Testis (tissue), 3 donors: ENCODE measurements around the gene EFCAB10. TPM values are rescaled to one million over a fixed set of nuclear protein-coding genes. Genes with fewer than 3 reads are reported as not detected.
A peak's percentile ranks its signal among the peaks of the same experiment; 100 is the strongest.

ENCODE experiments used
- DNase-seq: peaks from one replicate; pipeline ENCODE4 v3.0.0-alpha.2; 2019
- H3K27ac ChIP-seq, 2 donors: fragments of 200-600 bp; sonication (generic); one replicate each; pipeline ENCODE4 v1.5.1; 2019
- H3K27me3 ChIP-seq: fragments of 200-600 bp; sonication (generic); one replicate; pipeline ENCODE4 v1.5.1; 2019
- H3K36me3 ChIP-seq: fragments of 200-600 bp; sonication (generic); one replicate; pipeline ENCODE4 v1.5.1; 2017; ENCODE audit warnings: low read depth; ENCODE audit errors: missing control alignments
- H3K4me1 ChIP-seq: fragments of 200-600 bp; sonication (generic); one replicate; pipeline ENCODE4 v1.5.1; 2019
- H3K4me3 ChIP-seq, 2 donors: fragments of 200-600 bp; sonication (generic); one replicate each; pipeline ENCODE4 v1.5.1; 2017 to 2019
- H3K9me3 ChIP-seq: fragments of 200-600 bp; sonication (generic); one replicate; pipeline ENCODE4 v1.5.1; 2017
- POLR2A ChIP-seq: fragments of 450-650 bp; IDR thresholded peaks from one replicate; pipeline ENCODE4 v1.6.1; 2017; ENCODE audit warnings: antibody characterized with exemption, mild to moderate bottlenecking, moderate library complexity
- WGBS, 2 donors: methylation state at CpG; one replicate each; pipeline ENCODE4 v1.1.5; 2018; 5-methylcytosine and 5-hydroxymethylcytosine counted together
- intact Hi-C: fragments of 100-400 bp; cut with DNase I; formaldehyde crosslinking; loops from one replicate; pipeline ENCODE4 v1.15.1; 2023; ENCODE audit warnings: low total_unique reads
- polyA plus RNA-seq: library from polyadenylated mRNA; stranded (reverse); fragments of 350-450 nt; fragmentation: Illumina TruSeq; extraction: RNeasy Lipid Tissue Mini Kit (QIAGEN cat#74804); gene quantifications from one replicate; pipeline ENCODE4 v1.2.3, GENCODE V29; 2014; ENCODE audit warnings: low read depth, low replicate concordance; ENCODE audit not compliant: insufficient read depth
- total RNA-seq, 2 donors: library from RNA; depleted of rRNA; stranded (reverse); fragments of >200 nt; gene quantifications; one replicate each; pipeline ENCODE4 v1.2.3, GENCODE V29; 2016
- TF ChIP-seq, protein P1 (sequence below), 3 experiments: fragments of 450-650 bp in 2 of 3; fragments of 200-600 bp in 1 of 3; sonication (generic) in 1 of 3; IDR thresholded peaks; one replicate each; pipeline ENCODE4 v1.5.1; 2016 to 2019; ENCODE audit warnings: antibody characterized with exemption in 3 of 3, mild to moderate bottlenecking in 2 of 3, moderate library complexity in 1 of 3

The EFCAB10 gene
- total and polyA plus RNA-seq, 3 donors from 2014 or later, result 6.9 to 50.9 (median 9.8) TPM

DNA sequence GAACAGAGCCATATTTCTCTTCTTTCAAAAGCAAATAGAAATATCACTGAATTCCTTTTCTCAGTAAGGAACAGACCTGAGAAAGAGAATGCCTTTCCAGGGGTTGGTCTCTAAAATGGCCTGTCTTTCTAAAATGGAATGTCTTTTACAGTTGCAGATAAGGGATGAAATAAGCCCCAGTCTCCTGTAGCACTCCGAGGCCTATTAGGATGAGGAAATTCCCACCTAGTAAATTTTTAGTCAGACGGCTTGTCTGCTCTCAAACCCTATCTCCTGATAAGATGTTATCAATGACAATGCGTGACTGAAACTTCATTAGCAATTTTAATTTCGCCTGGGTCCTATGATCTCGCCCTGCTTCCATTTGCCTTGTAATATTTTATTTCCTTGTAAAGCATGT, 2.9 kb upstream of the EFCAB10 start:
- intact Hi-C loops, result no loop called here
- no peak for DNase-seq
- TF ChIP-seq POLR2A, result no peak
- TF ChIP-seq, protein P1, sequence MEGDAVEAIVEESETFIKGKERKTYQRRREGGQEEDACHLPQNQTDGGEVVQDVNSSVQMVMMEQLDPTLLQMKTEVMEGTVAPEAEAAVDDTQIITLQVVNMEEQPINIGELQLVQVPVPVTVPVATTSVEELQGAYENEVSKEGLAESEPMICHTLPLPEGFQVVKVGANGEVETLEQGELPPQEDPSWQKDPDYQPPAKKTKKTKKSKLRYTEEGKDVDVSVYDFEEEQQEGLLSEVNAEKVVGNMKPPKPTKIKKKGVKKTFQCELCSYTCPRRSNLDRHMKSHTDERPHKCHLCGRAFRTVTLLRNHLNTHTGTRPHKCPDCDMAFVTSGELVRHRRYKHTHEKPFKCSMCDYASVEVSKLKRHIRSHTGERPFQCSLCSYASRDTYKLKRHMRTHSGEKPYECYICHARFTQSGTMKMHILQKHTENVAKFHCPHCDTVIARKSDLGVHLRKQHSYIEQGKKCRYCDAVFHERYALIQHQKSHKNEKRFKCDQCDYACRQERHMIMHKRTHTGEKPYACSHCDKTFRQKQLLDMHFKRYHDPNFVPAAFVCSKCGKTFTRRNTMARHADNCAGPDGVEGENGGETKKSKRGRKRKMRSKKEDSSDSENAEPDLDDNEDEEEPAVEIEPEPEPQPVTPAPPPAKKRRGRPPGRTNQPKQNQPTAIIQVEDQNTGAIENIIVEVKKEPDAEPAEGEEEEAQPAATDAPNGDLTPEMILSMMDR (IDR thresholded peaks at IDR 0.05), result no peak
- H3K4me3 ChIP-seq, result no peak overlapping the region
- WGBS, 2 donors, result 73 to 93% methylated on average over 5 of the region's 5 CpGs
- H3K27me3 ChIP-seq, result no peaks in the 10 kb centered on the region
- H3K27ac ChIP-seq, result no peak overlapping the region
- H3K4me1 ChIP-seq, result no peaks in the 10 kb centered on the region
- H3K36me3 ChIP-seq, result no peaks in the 10 kb centered on the region
- no peaks in the 10 kb centered on the region for H3K9me3 ChIP-seq

DNA sequence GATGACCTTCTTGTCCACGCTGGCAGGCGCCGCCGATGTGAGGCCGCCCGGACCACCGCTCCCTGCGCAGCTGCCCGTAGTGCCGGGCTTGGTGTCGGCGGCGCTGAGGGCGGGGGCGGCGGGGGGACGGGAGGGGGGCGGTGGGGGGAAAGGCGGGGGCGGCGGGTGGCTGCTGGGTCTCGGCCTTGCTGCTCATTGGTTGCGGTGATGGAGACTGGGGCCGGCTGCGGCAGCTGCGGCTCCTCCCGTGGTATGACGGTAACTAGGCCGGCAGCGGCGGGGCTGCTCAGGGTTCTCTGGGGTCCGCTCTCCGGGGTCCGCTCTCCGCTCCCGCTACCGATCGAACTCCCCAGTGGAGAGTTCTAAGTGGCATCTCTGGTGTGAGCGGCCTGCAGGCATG, 1.8 kb upstream of the EFCAB10 start:
- Histone ChIP-seq H3K4me3 (peak overlapping the region; percentile 6 to 43), H3K27me3 (no peaks in the 10 kb centered on the region), H3K36me3 (no peaks in the 10 kb centered on the region), H3K4me1 (no peaks in the 10 kb centered on the region), H3K27ac (no peak overlapping the region), H3K9me3 (no peaks in the 10 kb centered on the region)
- WGBS, 2 donors, result 33 to 72% methylated on average over 6 to 34 of the region's 39 CpGs
- intact Hi-C loops, result no loop called here
- TF ChIP-seq POLR2A, result no peak
- TF ChIP-seq, protein P1 (IDR thresholded peaks at IDR 0.05), result no peak
- DNase-seq, result peak; percentile 22

DNA sequence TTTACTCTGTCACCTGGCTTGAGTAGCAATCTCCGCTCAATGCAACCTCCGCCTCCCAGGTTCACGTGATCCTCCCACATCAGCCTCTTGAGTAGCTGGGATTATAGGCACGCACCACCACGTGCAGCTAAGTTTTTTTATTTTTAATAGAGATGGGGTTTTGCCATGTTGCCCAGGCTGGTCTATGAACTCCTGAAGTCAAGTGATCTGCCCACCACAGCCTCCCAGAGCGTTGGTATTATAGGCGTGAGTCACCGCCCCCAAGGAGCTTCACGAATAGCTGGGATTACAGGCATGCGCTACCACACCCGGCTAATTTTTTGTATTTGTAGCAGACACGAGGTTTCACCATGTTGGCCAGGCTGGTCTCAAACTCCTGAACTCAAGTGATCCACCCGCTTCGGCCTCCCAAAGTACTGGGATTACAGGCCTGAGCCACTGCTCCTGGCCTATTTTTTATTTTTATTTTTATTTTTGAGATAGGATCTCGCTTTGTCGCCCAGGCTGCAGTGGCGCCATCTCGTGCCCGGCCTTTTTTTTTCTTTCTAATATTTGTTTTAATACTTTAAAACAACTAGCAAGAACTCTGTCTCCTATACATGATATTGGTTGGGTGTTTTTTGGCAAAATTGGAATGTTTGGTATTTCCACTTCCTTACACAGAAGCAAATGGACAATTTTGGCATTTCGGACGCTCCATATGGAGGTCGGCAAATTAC, 1.1 kb downstream of the EFCAB10 start:
- Histone ChIP-seq H3K27me3 (no peaks in the 10 kb centered on the region), H3K36me3 (no peaks in the 10 kb centered on the region), H3K4me3 (no peak overlapping the region), H3K27ac (no peak overlapping the region), H3K4me1 (no peaks in the 10 kb centered on the region), H3K9me3 (no peaks in the 10 kb centered on the region)
- DNase-seq, result no peak
- intact Hi-C loops, result no loop called here
- no peak for TF ChIP-seq POLR2A
- WGBS, 2 donors, result 63 to 74% methylated on average over 22 of the region's 22 CpGs

DNA sequence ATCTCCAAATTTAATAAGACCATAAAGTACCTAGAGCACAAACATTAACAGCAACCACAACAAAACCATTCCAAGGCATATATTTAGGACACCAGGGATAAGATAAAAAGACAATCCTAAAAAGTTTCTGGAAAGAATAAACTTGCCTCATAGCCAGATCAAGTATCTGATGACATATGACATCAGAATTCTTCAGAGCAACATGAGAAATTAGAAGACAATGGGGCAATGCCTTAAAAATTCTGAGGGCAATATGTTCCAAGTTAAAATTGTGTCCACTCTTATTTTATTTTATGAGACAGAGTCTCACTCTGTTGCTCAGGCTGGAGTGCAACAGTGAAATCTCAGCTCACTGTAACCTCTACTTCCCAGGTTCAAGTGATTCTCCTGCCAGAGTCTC, 2.8 kb downstream of the EFCAB10 start:
- no peak for DNase-seq
- intact Hi-C loops, result no loop called here
- Histone ChIP-seq H3K4me1 (no peaks in the 10 kb centered on the region), H3K36me3 (no peaks in the 10 kb centered on the region), H3K27ac (no peak overlapping the region), H3K27me3 (no peaks in the 10 kb centered on the region), H3K9me3 (no peaks in the 10 kb centered on the region), H3K4me3 (no peak overlapping the region)
- TF ChIP-seq POLR2A, result no peak
- TF ChIP-seq, protein P1 (IDR thresholded peaks at IDR 0.05), result no peak

DNA sequence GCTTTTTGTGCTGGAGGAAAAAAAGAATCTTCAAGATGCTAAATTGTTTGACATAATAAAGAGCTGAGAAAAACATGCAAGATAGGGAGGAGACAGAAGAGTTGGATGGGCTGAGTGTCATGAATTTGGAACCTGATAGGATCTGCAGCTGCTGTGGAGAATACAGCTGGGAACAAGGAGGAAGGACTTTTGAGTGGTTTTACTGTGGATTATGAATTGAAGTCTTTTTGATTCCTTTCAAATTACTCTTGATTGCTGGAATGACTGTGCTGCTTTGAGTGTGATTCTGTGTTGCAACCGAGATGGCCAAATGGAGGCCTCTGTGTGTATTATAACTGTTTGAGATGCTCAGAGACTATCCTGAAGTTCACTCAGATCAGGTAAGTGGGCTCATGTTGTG, 4.0 kb downstream of the EFCAB10 start:
- H3K27ac ChIP-seq, result no peak overlapping the region
- no peak for DNase-seq
- H3K36me3 ChIP-seq, result no peaks in the 10 kb centered on the region
- intact Hi-C loops, result no loop called here
- H3K4me3 ChIP-seq, result no peak overlapping the region
- 85 to 92% methylated on average over 1 of the region's 1 CpG for WGBS, 2 donors
- H3K9me3 ChIP-seq, result no peaks in the 10 kb centered on the region
- H3K4me1 ChIP-seq, result no peaks in the 10 kb centered on the region
- TF ChIP-seq, protein P1 (IDR thresholded peaks at IDR 0.05), result no peak
- no peak for TF ChIP-seq POLR2A
- no peaks in the 10 kb centered on the region for H3K27me3 ChIP-seq
